K562 (cell line): ENCODE data around the gene PLAC9. TPM values are rescaled to one million over a fixed set of nuclear protein-coding genes. Genes with fewer than 3 reads are reported as not detected.

Experiments
- ATAC-seq: fragments of 200-7000 bp; cut with Tn5 transposase; 3 replicates; pipeline ENCODE4 v1.9.1; 2020; ENCODE audit warnings: moderate library complexity
- BruUV-seq: library from RNA; stranded (reverse); fragments of 400-500 nt; replicated peaks from 2 replicates; lab custom pipeline; 2021; lab: Mats Ljungman, UMichigan
- CTCF ChIA-PET: fragments of 300-600 bp; formaldehyde crosslinking; extraction: SDS; loops from one replicate; lab custom pipeline; 2021; ENCODE audit warnings: low intra/inter-chr PET ratio; lab: Yijun Ruan, JAX
- POLR2A ChIA-PET: fragments of 300-600, 350-650 bp; sonication (Branson Sonifier 250); formaldehyde crosslinking; extraction: SDS; loops from one replicate; lab custom pipeline; 2021; ENCODE audit warnings: antibody characterized with exemption, inconsistent platforms; lab: Yijun Ruan, JAX
- DNase-seq, 4 experiments: peaks; one replicate each; pipeline versions ENCODE4 v3.0.0 to v3.0.0-alpha.2; 2011 to 2018; ENCODE audit warnings: low spot score in 3 of 4, mixed read lengths in 3 of 4; ENCODE audit errors: extremely low read depth in 1 of 4
- FAIRE-seq: peaks from 2 replicates; lab custom pipeline; 2011; peaks lifted over from hg19 to GRCh38; lab: Jason Lieb, UNC
- H2AFZ ChIP-seq: 2 replicates; pipeline ENCODE4 v1.6.0; 2011; ENCODE audit warnings: low read depth, low read length, control low read depth, inconsistent platforms
- H3K27ac ChIP-seq: fragments of 200-600 bp; 3 replicates; pipeline ENCODE4 v1.8.0; 2011; ENCODE audit warnings: low read depth, mild to moderate bottlenecking, control low read depth, inconsistent platforms, low read length, moderate library complexity, mixed read lengths; ENCODE audit errors: extremely low read depth
- H3K27me3 ChIP-seq, 2 experiments: fragments of 300-600 bp in 1 of 2; 2 replicates in 1 of 2; 3 replicates in 1 of 2; pipeline versions ENCODE4 v1.6.0 to v1.8.0; 2011; ENCODE audit warnings: inconsistent platforms in 2 of 2, low read length in 2 of 2, mild to moderate bottlenecking in 1 of 2, mixed read lengths in 1 of 2, moderate library complexity in 1 of 2; ENCODE audit not compliant: control insufficient read depth in 2 of 2, insufficient read depth in 2 of 2
- H3K36me3 ChIP-seq: fragments of 300-600 bp; 3 replicates; pipeline ENCODE4 v1.8.0; 2011; ENCODE audit warnings: mild to moderate bottlenecking, low read length, inconsistent platforms; ENCODE audit not compliant: control insufficient read depth, insufficient read depth
- H3K4me1 ChIP-seq, 2 experiments: fragments of 200-600 bp in 1 of 2; replicated peaks in 1 of 2; 2 replicates in 1 of 2; 3 replicates in 1 of 2; pipeline versions ENCODE4 v1.5.1 to v1.8.0; 2011; ENCODE audit warnings: inconsistent platforms in 2 of 2, low read length in 2 of 2, mild to moderate bottlenecking in 1 of 2, mixed read lengths in 1 of 2, moderate library complexity in 1 of 2; ENCODE audit not compliant: control insufficient read depth in 2 of 2, insufficient read depth in 2 of 2
- H3K4me2 ChIP-seq: 2 replicates; pipeline ENCODE4 v1.6.1; 2011; ENCODE audit warnings: low read length, control low read depth, inconsistent platforms, mixed read lengths; ENCODE audit not compliant: insufficient read depth
- H3K4me3 ChIP-seq: fragments of 200-600 bp; sonication (generic), shearing (Covaris generic); 2 replicates; pipeline ENCODE4 v1.5.1; 2016; ENCODE audit warnings: control low read depth, inconsistent platforms
- H3K79me2 ChIP-seq: fragments of 200-600 bp; 3 replicates; pipeline ENCODE4 v1.8.0; 2011; ENCODE audit warnings: low read length, inconsistent platforms; ENCODE audit not compliant: control insufficient read depth, insufficient read depth
- H3K9ac ChIP-seq, 2 experiments: 2 replicates each; pipeline versions ENCODE4 v1.6.0 to v1.6.1; 2011; ENCODE audit warnings: low read depth in 2 of 2, low read length in 2 of 2, control low read depth in 1 of 2, inconsistent platforms in 1 of 2, mild to moderate bottlenecking in 1 of 2, mixed read lengths in 1 of 2; ENCODE audit not compliant: insufficient read depth in 1 of 2
- H3K9me1 ChIP-seq: one replicate; pipeline ENCODE4 v1.6.0; 2011; ENCODE audit warnings: inconsistent platforms, mild to moderate bottlenecking, low read length, moderate library complexity; ENCODE audit not compliant: control insufficient read depth, insufficient read depth
- H3K9me3 ChIP-seq: replicated peaks from 2 replicates; pipeline ENCODE4 v1.5.1; 2011; ENCODE audit warnings: low read depth, low read length, inconsistent platforms; ENCODE audit not compliant: control insufficient read depth, insufficient read depth
- H4K20me1 ChIP-seq: replicated peaks from 2 replicates; pipeline ENCODE4 v1.6.1; 2011; ENCODE audit warnings: low read length, inconsistent platforms, mixed read lengths; ENCODE audit not compliant: control insufficient read depth, insufficient read depth
- BDP1 ChIP-seq: IDR thresholded peaks from 3 replicates; pipeline ENCODE4 v1.6.1; 2011; ENCODE audit not compliant: insufficient read length, insufficient read depth
- CHD1 ChIP-seq: fragments of 200-600 bp; sonication (generic); IDR thresholded peaks from one replicate; pipeline ENCODE4 v1.6.1; 2012; ENCODE audit warnings: mild to moderate bottlenecking, moderate library complexity, low read length, inconsistent platforms
- FUS ChIP-seq: fragments of 200-400 bp; formaldehyde crosslinking; optimal IDR thresholded peaks from 2 replicates; pipeline ENCODE3; 2017; ENCODE audit warnings: low read depth, low read length
- HNRNPUL1 ChIP-seq: fragments of 200-400 bp; formaldehyde crosslinking; IDR thresholded peaks from 2 replicates; pipeline ENCODE4 v1.6.1; 2017; ENCODE audit warnings: low read length
- SIRT6 ChIP-seq: IDR thresholded peaks from one replicate; pipeline ENCODE4 v1.6.1; 2012; ENCODE audit warnings: low read depth, mild to moderate bottlenecking, control low read depth, inconsistent platforms, low read length, moderate library complexity
- ZNF146 ChIP-seq: IDR thresholded peaks from one replicate; pipeline ENCODE4 v1.6.1; 2018; ENCODE audit warnings: missing compliant biosample characterization; ENCODE audit not compliant: unreplicated experiment
- WGBS: fragments of 100-300 bp; shearing (Covaris generic); methylation state at CpG from one replicate; pipeline ENCODE4 v1.1.6; 2016; ENCODE audit warnings: low coverage, mixed read lengths; ENCODE audit not compliant: insufficient coverage; ENCODE audit errors: missing lambda C conversion rate; 5-methylcytosine and 5-hydroxymethylcytosine counted together
- in situ Hi-C: fragments of 300-500 bp; cut with MboI; formaldehyde crosslinking; loops from 4 replicates; pipeline ENCODE4 v1.15.0; 2018; ENCODE audit warnings: inconsistent platforms, mixed read lengths
- intact Hi-C: fragments of 100-400 bp; cut with micrococcal nuclease; formaldehyde crosslinking; loops from 2 replicates; pipeline ENCODE4 v1.14.2; 2022
- polyA plus RNA-seq, 8 experiments: library from polyadenylated mRNA; depleted of rRNA in 4 of 8; stranded (reverse) in 5 of 8; unstranded in 3 of 8; fragments of >200 nt; fragmentation: Nextera tagmentation in 2 of 8; fragmentation: Illumina TruSeq in 1 of 8; extraction: Ambion mirVana in 2 of 8; extraction: Trizol in 1 of 8; gene quantifications; 2 replicates each; pipeline versions ENCODE4 v1.2.1 to v1.2.3, GENCODE V29; 2011 to 2014; ENCODE audit warnings: inconsistent platforms in 1 of 8, missing spikeins in 1 of 8
- total RNA-seq, 7 experiments: library from RNA; depleted of rRNA in 6 of 7; stranded (reverse); fragments of >200 nt in 6 of 7; fragmentation: Illumina TruSeq in 2 of 7; extraction: Trizol in 2 of 7; gene quantifications; 2 replicates each; pipeline versions ENCODE4 v1.2.1 to v1.2.3, GENCODE V29; 2011 to 2021; ENCODE audit warnings: low replicate concordance in 1 of 7
- TF ChIP-seq, protein P1 (sequence below): fragments of 450-650 bp; IDR thresholded peaks from 2 replicates; pipeline ENCODE4 v1.6.1; 2016; ENCODE audit warnings: missing biosample characterization, missing genetic modification characterization
- TF ChIP-seq, protein P2 (sequence below): sonication (generic); formaldehyde crosslinking; IDR thresholded peaks from 2 replicates; pipeline ENCODE4 v1.4.0; 2020; ENCODE audit warnings: mild to moderate bottlenecking, missing genetic modification reagents

Gene PLAC9
- total and polyA plus RNA-seq, 9 of the 15 experiments (the other 6 are each of a cell fraction or from before 2014, with no cell fraction given) = not detected

DNA sequence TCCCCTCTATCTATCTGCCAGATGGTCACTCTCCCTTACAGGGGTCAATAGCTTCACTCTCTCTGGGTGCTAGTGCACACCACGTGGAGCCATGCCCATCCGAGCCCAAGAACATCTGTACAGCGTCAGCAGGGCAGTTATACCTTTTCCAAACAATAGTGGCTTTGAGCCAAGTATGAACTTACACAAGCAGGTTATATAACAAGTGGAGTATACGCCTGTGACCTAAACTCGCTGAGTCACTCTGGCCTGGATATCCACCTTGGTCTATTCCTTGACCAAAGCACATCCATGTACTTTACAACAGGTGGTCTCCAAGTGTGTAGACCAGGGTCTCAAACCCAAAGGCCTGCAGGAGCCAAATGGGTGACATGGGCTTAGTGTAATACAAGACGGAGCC lies 20.3 kb downstream of the PLAC9 start (continued):
- TF ChIP-seq, protein P1, sequence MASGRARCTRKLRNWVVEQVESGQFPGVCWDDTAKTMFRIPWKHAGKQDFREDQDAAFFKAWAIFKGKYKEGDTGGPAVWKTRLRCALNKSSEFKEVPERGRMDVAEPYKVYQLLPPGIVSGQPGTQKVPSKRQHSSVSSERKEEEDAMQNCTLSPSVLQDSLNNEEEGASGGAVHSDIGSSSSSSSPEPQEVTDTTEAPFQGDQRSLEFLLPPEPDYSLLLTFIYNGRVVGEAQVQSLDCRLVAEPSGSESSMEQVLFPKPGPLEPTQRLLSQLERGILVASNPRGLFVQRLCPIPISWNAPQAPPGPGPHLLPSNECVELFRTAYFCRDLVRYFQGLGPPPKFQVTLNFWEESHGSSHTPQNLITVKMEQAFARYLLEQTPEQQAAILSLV = no peak
- no peak for TF ChIP-seq SIRT6

DNA sequence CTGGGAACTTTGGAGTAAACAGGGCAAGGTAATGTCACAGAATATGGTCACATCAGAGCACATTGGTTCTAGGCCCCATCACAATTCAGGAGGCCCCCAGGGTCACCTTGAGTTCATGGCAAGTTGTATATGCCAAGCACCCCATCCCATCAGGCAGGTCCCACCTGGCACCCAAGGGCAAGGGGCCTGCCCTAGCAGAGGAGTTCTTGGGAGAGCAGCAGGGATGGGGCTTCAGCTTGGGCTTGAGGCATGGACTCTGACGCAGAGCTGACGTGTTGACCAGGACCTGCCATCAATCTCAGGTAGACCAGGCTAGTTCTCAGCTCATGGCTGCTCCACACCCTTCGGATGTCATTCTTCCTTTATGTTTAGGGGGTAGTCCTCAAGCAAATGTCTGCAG lies 20.9 kb downstream of the PLAC9 start:
- no peak overlapping the region for H2AFZ ChIP-seq
- H3K4me3 ChIP-seq = no peak overlapping the region
- POLR2A ChIA-PET = interaction anchor here (0.6 to 0.9 kb wide), 3 partner anchors 14 to 112 kb away, joined by 3 read pairs; no protein-coding TSS in a partner anchor
- intact Hi-C loops (no loop called here), in situ Hi-C loops (loop anchor here (5.0 kb wide), 1 partner anchor 59 kb away; no protein-coding TSS in a partner anchor)
- H3K9me1 ChIP-seq = no peaks in the 10 kb centered on the region
- CTCF ChIA-PET = no interaction called here
- no peaks in the 10 kb centered on the region for H3K27me3 ChIP-seq
- no peaks in the 10 kb centered on the region for H3K79me2 ChIP-seq
- 0 out of 2 replicates have a peak, but pooled peaks cover 4% of the 10 kb centered on the region for H3K9me3 ChIP-seq
- no peaks in the 10 kb centered on the region for H4K20me1 ChIP-seq
- TF ChIP-seq FUS (no peak), HNRNPUL1 (no peak), ZNF146 (CRISPR knock-in tag) (no peak), CHD1 (no peak), BDP1 (no peak)
- TF ChIP-seq, protein P2, sequence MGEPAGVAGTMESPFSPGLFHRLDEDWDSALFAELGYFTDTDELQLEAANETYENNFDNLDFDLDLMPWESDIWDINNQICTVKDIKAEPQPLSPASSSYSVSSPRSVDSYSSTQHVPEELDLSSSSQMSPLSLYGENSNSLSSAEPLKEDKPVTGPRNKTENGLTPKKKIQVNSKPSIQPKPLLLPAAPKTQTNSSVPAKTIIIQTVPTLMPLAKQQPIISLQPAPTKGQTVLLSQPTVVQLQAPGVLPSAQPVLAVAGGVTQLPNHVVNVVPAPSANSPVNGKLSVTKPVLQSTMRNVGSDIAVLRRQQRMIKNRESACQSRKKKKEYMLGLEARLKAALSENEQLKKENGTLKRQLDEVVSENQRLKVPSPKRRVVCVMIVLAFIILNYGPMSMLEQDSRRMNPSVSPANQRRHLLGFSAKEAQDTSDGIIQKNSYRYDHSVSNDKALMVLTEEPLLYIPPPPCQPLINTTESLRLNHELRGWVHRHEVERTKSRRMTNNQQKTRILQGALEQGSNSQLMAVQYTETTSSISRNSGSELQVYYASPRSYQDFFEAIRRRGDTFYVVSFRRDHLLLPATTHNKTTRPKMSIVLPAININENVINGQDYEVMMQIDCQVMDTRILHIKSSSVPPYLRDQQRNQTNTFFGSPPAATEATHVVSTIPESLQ (CRISPR knock-in tag) = no peak
- peaks cover under 1 to 5% of the 10 kb centered on the region in 2 experiments; a peak in 3 of 5 replicates for H3K4me1 ChIP-seq
- DNase-seq (no peak), FAIRE-seq (no peak), ATAC-seq (no peak)
- no peak overlapping the region for H3K4me2 ChIP-seq
- no peak overlapping the region for H3K9ac ChIP-seq
- H3K27ac ChIP-seq = no peak overlapping the region
- 67% methylated on average over 3 of the region's 3 CpGs for WGBS
- BruUV-seq = no TSS peak
- peaks cover 66% of the 10 kb centered on the region for H3K36me3 ChIP-seq
